Cardiac fibroblast (primary cell): Measurements from ENCODE around the gene NAV3.

ENCODE experiments used
- DNase-seq, 2 donors: peaks; one replicate each; pipeline versions ENCODE4 v3.0.0 to v3.0.0-alpha.2; 2010; ENCODE audit warnings: low read depth in 2 of 2
- H3K4me3 ChIP-seq, 2 donors: replicated peaks in 1 of 2; 1 replicate in 1 of 2; 2 replicates in 1 of 2; pipeline ENCODE4 v1.5.1; 2011; ENCODE audit warnings: low read depth in 2 of 2, low read length in 2 of 2, mild to moderate bottlenecking in 2 of 2, moderate library complexity in 1 of 2
- CTCF ChIP-seq: IDR thresholded peaks from one replicate; pipeline ENCODE4 v1.5.1; 2011; ENCODE audit warnings: low read depth, mild to moderate bottlenecking, low read length, inconsistent platforms

NAV3 gene

GRCh38 chr12:78035901-78036606, 205.4 kb downstream of the NAV3 start:
- peak in 1 of 2 donors; percentile 33 for DNase-seq

GRCh38 chr12:78036874-78037273, 206.2 kb downstream of the NAV3 start:
- no peak overlapping the region for H3K4me3 ChIP-seq
- TF ChIP-seq CTCF = no peak
- no peak for DNase-seq

More at GRCh38 chr12:78035901-78036606, 205.4 kb downstream of the NAV3 start:
- no peak overlapping the region for H3K4me3 ChIP-seq
- no peak for TF ChIP-seq CTCF

GRCh38 chr12:78037707-78038106, 207.0 kb downstream of the NAV3 start:
- no peak overlapping the region for H3K4me3 ChIP-seq
- TF ChIP-seq CTCF = peak; percentile 3
- DNase-seq = no peak

- no peak for TF ChIP-seq CTCF
- no peak for DNase-seq
- no peak overlapping the region for H3K4me3 ChIP-seq
These were observed 207.8 kb downstream of the NAV3 start for GRCh38 chr12:78038541-78038940.

- H3K4me3 ChIP-seq = no peak overlapping the region
- TF ChIP-seq CTCF = no peak
- DNase-seq = peak in 1 of 2 donors; percentile 48
These were observed 208.3 kb downstream of the NAV3 start for GRCh38 chr12:78038986-78039385.

- DNase-seq = no peak
- no peak overlapping the region for H3K4me3 ChIP-seq
- no peak for TF ChIP-seq CTCF
These were observed 209.4 kb downstream of the NAV3 start for GRCh38 chr12:78040111-78040510.

- DNase-seq = no peak
- H3K4me3 ChIP-seq = no peak overlapping the region
- no peak for TF ChIP-seq CTCF
These were observed 220.1 kb downstream of the NAV3 start for GRCh38 chr12:78050790-78051189.
